Skeletal muscle cell (primary cell): Measurements from ENCODE around the gene NAAA.
"Not testable (repeated sequence)": the region's sequence is repeated elsewhere in the genome, so short reads cannot be mapped to it uniquely, and the experiment has no call there.

ENCODE experiments used
- DNase-seq: peaks from one replicate; pipeline ENCODE4 v3.0.0-alpha.2; 2010; ENCODE audit warnings: low read depth
- H3K4me3 ChIP-seq: 2 replicates; pipeline ENCODE4 v1.5.1; 2011; ENCODE audit warnings: low read depth, mild to moderate bottlenecking, control low read depth, low read length, moderate library complexity

NAAA gene

GRCh38 chr4:75940692-75941253 is at the start of gene NAAA:
TSS of gene NAAA (minus strand) at chr4:75941013. CDS start at chr4:75940949, 64 bp downstream.
- H3K4me3 ChIP-seq = peak within 1 kb of the TSS; percentile 60
- DNase-seq = no peak

GRCh38 chr4:75989846-75990528 is 49.2 kb upstream of the NAAA start:
- no peak for DNase-seq
- peak overlapping the region; percentile 91 for H3K4me3 ChIP-seq

GRCh38 chr4:75985116-75985515 is 44.3 kb upstream of the NAAA start:
- H3K4me3 ChIP-seq = no peak overlapping the region
- peak; percentile 85 for DNase-seq

GRCh38 chr4:75980576-75980975 is 39.8 kb upstream of the NAAA start:
- no peak for DNase-seq
- no peak overlapping the region for H3K4me3 ChIP-seq

GRCh38 chr4:75976177-75976576 is 35.4 kb upstream of the NAAA start:
- no peak for DNase-seq
- H3K4me3 ChIP-seq = no peak overlapping the region

GRCh38 chr4:75973766-75974165 is 33.0 kb upstream of the NAAA start:
- no peak overlapping the region for H3K4me3 ChIP-seq
- DNase-seq = no peak

GRCh38 chr4:75968084-75968483 is 27.3 kb upstream of the NAAA start:
- no peak overlapping the region for H3K4me3 ChIP-seq

GRCh38 chr4:75963558-75963957 is 22.7 kb upstream of the NAAA start:
- H3K4me3 ChIP-seq = no peak overlapping the region
- no peak for DNase-seq

More at GRCh38 chr4:75968084-75968483, 27.3 kb upstream of the NAAA start:
- DNase-seq = no peak

GRCh38 chr4:75962072-75962471 is 21.3 kb upstream of the NAAA start:
- DNase-seq, H3K4me3 ChIP-seq: not testable (repeated sequence)

- H3K4me3 ChIP-seq, DNase-seq: not testable (repeated sequence)
Measured at GRCh38 chr4:75958546-75958945, 17.7 kb upstream of the NAAA start.

- not testable (repeated sequence) for DNase-seq, H3K4me3 ChIP-seq
Measured at GRCh38 chr4:75954811-75955210, 14.0 kb upstream of the NAAA start.

- H3K4me3 ChIP-seq = no peak overlapping the region
- no peak for DNase-seq
Measured at GRCh38 chr4:75953509-75953908, 12.7 kb upstream of the NAAA start.

GRCh38 chr4:75950213-75950815 is 9.5 kb upstream of the NAAA start:
- no peak overlapping the region for H3K4me3 ChIP-seq
- no peak for DNase-seq

- H3K4me3 ChIP-seq = no peak overlapping the region
- no peak for DNase-seq
Measured at GRCh38 chr4:75948822-75949444, 8.1 kb upstream of the NAAA start.

GRCh38 chr4:75939890-75940691 is 722 bp downstream of the NAAA start:
- H3K4me3 ChIP-seq = peak overlapping the region; percentile 60
- no peak for DNase-seq

GRCh38 chr4:75935628-75936027 is 5.2 kb downstream of the NAAA start:
- H3K4me3 ChIP-seq = no peak overlapping the region
- no peak for DNase-seq

GRCh38 chr4:75930152-75930551 is 10.7 kb downstream of the NAAA start:
- no peak overlapping the region for H3K4me3 ChIP-seq
- no peak for DNase-seq

GRCh38 chr4:75924916-75925315 is 15.9 kb downstream of the NAAA start:
- H3K4me3 ChIP-seq, DNase-seq: not testable (repeated sequence)

GRCh38 chr4:75924309-75924827 is 16.4 kb downstream of the NAAA start:
- no peak for DNase-seq
- H3K4me3 ChIP-seq = no peak overlapping the region
